Neural cell (in vitro differentiated cells): ENCODE data around the gene TOPORS.

Experiments
- EZH2 ChIP-seq: fragments of 200-600, 300-800 bp; shearing (Covaris generic), sonication (generic); IDR thresholded peaks from 2 replicates; pipeline ENCODE4 v1.6.1; 2014; ENCODE audit warnings: antibody characterized with exemption, low read length, borderline replicate concordance, mild to moderate bottlenecking; ENCODE audit not compliant: insufficient read depth, poor library complexity, severe bottlenecking
- RAD21 ChIP-seq: fragments of 450-650 bp; conservative IDR thresholded peaks from 2 replicates; pipeline ENCODE4 v1.6.1; 2014; ENCODE audit warnings: antibody characterized with exemption, mild to moderate bottlenecking, moderate library complexity
- SMC3 ChIP-seq: fragments of 450-650 bp; conservative IDR thresholded peaks from 2 replicates; pipeline ENCODE4 v1.6.1; 2014; ENCODE audit warnings: antibody characterized with exemption, mild to moderate bottlenecking, moderate library complexity; ENCODE audit not compliant: poor library complexity
- TF ChIP-seq, protein P1 (sequence below): fragments of 450-650 bp; IDR thresholded peaks from 2 replicates; pipeline ENCODE4 v1.5.1; 2014; ENCODE audit warnings: antibody characterized with exemption, mild to moderate bottlenecking, moderate library complexity; ENCODE audit not compliant: poor library complexity, severe bottlenecking

DNA sequence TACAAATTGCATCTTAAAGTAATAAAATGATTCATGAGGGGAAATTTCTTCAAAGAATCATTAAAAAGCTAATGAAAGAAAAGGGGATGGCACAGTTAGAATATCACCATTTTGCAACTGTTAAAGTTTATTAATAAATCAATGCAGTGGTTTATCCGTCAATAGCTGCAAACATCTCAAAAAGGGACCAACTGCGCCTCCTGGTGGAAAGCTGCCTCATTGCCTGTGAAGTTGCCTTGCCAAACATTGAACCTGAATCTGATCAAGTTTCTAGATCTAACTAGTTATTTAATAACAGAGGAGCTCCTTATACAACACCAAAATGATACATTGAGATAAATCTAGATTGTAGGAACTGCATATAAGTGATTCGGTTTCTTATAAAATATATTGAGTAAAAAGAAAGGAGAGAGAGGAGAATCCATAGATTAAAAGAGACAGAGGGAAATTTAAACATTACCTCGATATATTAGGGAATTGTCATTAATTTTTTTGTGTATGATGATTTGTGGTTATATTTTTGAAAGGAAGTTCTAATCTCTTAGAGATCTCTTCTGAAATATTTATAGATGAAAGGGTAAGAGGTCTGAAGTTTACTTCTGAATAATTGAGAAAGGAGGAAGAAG lies 27.4 kb upstream of the TOPORS start:
- TF ChIP-seq RAD21 (peak; percentile 73), SMC3 (peak; percentile 91), EZH2 (no peak)
- TF ChIP-seq, protein P1, sequence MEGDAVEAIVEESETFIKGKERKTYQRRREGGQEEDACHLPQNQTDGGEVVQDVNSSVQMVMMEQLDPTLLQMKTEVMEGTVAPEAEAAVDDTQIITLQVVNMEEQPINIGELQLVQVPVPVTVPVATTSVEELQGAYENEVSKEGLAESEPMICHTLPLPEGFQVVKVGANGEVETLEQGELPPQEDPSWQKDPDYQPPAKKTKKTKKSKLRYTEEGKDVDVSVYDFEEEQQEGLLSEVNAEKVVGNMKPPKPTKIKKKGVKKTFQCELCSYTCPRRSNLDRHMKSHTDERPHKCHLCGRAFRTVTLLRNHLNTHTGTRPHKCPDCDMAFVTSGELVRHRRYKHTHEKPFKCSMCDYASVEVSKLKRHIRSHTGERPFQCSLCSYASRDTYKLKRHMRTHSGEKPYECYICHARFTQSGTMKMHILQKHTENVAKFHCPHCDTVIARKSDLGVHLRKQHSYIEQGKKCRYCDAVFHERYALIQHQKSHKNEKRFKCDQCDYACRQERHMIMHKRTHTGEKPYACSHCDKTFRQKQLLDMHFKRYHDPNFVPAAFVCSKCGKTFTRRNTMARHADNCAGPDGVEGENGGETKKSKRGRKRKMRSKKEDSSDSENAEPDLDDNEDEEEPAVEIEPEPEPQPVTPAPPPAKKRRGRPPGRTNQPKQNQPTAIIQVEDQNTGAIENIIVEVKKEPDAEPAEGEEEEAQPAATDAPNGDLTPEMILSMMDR: peak; percentile 86
